ENCODE results near the gene GPR132. TPM values are rescaled to one million over a fixed set of nuclear protein-coding genes. Genes with fewer than 3 reads are reported as not detected.
A peak's percentile ranks its signal among the peaks of the same experiment; 100 is the strongest.

GPR132 gene
- total RNA-seq, 4 donors from 2014 or later, result 2.7 to 9.0 (median 7.6) TPM

GRCh38 chr14:105021656-105022275, 43.5 kb downstream of the GPR132 start:
- ATAC-seq (ENCODE audit: low FRiP score) (peak; percentile 2), DNase-seq (ENCODE audit: low spot score) (no peak)
- TF ChIP-seq CTCF (IDR thresholded peaks at IDR 0.05), result no peak

GRCh38 chr14:105020815-105021655, 44.2 kb downstream of the GPR132 start, which contains the start of gene CDCA4:
TSS of gene CDCA4 (minus strand) at chr14:105021083. CDS start at chr14:105011929, 9,154 bp downstream.
- DNase-seq (ENCODE audit: low spot score), result peak; percentile 95
- no peak for TF ChIP-seq CTCF (IDR thresholded peaks at IDR 0.05)
- peak; percentile 97 for ATAC-seq (ENCODE audit: low FRiP score)

- no peak for TF ChIP-seq CTCF (IDR thresholded peaks at IDR 0.05)
- peak; percentile 32 for DNase-seq (ENCODE audit: low spot score)
- peak; percentile 34 for ATAC-seq (ENCODE audit: low FRiP score)
Observed at GRCh38 chr14:105019861-105020814, 45.1 kb downstream of the GPR132 start.

GRCh38 chr14:105018414-105018813, 46.8 kb downstream of the GPR132 start:
- ATAC-seq (ENCODE audit: low FRiP score) (no peak), DNase-seq (ENCODE audit: low spot score) (no peak)
- TF ChIP-seq CTCF (IDR thresholded peaks at IDR 0.05), result no peak

- TF ChIP-seq CTCF (IDR thresholded peaks at IDR 0.05), result no peak
- DNase-seq (ENCODE audit: low spot score), result no peak
Observed at GRCh38 chr14:105015905-105016304, 49.3 kb downstream of the GPR132 start.

GRCh38 chr14:105015242-105015641, 50.0 kb downstream of the GPR132 start:
- TF ChIP-seq CTCF (IDR thresholded peaks at IDR 0.05), result no peak
- no peak for DNase-seq (ENCODE audit: low spot score)
- no peak for ATAC-seq (ENCODE audit: low FRiP score)

More at GRCh38 chr14:105015905-105016304, 49.3 kb downstream of the GPR132 start:
- no peak for ATAC-seq (ENCODE audit: low FRiP score)
